ENCODE data around the gene ADRA1B.
A peak's percentile ranks its signal among the peaks of the same experiment; 100 is the strongest.

The ADRA1B gene

GRCh38 chr5:159978358-159978757 is 62.1 kb downstream of the ADRA1B start:
- in situ Hi-C loops (cut with HindIII; ENCODE audit: low sequenced_read_pairs) = no loop called here
- no peak for DNase-seq (ENCODE audit: low read depth, low spot score)
- TF ChIP-seq, protein P1, sequence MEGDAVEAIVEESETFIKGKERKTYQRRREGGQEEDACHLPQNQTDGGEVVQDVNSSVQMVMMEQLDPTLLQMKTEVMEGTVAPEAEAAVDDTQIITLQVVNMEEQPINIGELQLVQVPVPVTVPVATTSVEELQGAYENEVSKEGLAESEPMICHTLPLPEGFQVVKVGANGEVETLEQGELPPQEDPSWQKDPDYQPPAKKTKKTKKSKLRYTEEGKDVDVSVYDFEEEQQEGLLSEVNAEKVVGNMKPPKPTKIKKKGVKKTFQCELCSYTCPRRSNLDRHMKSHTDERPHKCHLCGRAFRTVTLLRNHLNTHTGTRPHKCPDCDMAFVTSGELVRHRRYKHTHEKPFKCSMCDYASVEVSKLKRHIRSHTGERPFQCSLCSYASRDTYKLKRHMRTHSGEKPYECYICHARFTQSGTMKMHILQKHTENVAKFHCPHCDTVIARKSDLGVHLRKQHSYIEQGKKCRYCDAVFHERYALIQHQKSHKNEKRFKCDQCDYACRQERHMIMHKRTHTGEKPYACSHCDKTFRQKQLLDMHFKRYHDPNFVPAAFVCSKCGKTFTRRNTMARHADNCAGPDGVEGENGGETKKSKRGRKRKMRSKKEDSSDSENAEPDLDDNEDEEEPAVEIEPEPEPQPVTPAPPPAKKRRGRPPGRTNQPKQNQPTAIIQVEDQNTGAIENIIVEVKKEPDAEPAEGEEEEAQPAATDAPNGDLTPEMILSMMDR (IDR thresholded peaks at IDR 0.05; ENCODE audit: low read depth, low read length) = no peak
- no peak overlapping the region for H3K4me3 ChIP-seq (ENCODE audit: low read depth, low read length)

DNA sequence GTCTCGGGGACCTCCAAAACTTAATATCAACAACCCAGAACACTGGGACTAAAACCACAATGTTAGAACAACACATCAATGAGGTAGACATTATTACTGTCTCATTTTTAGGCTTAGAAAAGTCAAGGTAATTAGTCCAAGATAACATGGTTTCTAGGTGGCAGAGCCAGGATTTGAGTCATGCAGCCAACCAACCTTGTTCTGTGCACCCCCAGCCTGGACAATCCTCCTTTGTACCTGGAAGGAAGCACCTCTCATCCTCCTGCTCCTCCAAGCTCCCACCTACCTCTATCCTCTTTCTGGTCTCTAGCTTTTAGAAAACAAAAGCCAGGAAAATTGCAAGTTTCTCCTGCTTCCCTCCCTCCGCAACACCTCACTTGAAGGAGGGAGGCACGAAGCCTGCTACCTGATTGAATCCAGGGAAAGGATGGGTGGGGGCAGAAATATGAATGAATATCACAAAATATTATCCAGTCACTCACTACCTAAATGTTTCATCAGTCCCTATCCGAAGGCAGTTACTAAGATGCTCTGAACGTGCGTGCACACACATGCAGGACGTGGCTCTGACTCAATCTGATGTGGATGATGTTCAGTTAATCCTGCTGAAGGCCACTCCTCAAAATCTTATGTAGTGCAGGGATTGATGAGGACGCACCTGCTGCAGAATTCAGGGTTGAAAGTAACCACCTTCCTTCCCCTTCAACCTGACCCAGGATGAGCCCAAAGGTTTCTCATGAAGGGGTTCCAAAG is 66.3 kb downstream of the ADRA1B start:
- TF ChIP-seq, protein P1 (IDR thresholded peaks at IDR 0.05; ENCODE audit: low read depth, low read length) = no peak
- no peak overlapping the region for H3K4me3 ChIP-seq (ENCODE audit: low read depth, low read length)
- in situ Hi-C loops (cut with HindIII; ENCODE audit: low sequenced_read_pairs) = no loop called here
- DNase-seq (ENCODE audit: low read depth, low spot score) = no peak

GRCh38 chr5:159987031-159987674 is 70.9 kb downstream of the ADRA1B start:
- in situ Hi-C loops (cut with HindIII; ENCODE audit: low sequenced_read_pairs) = no loop called here
- TF ChIP-seq, protein P1 (IDR thresholded peaks at IDR 0.05; ENCODE audit: low read depth, low read length) = peak; percentile 88
- peak; percentile 72 for DNase-seq (ENCODE audit: low read depth, low spot score)
- peak overlapping the region; percentile 39 for H3K4me3 ChIP-seq (ENCODE audit: low read depth, low read length)

DNA sequence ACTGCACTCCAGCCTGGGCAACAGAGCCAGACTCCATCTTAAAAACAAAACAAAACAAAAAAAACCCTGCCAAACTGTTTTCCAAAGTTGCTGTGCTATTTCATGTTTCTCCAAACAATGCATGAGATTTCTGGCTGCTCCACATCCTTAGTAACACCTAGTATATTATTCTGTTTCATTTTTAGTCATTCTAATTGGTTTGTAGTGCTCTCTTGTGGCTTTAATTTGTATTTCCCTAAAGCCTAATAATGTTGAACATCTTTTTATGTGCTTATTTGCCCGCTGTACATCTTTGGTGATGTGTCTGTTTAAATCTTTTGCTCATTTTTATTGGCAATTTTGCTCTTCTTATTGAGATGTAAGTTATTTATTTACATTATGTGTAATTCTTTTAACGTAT is 74.2 kb downstream of the ADRA1B start:
- H3K4me3 ChIP-seq (ENCODE audit: low read depth, low read length) = no peak overlapping the region
- in situ Hi-C loops (cut with HindIII; ENCODE audit: low sequenced_read_pairs) = no loop called here
- DNase-seq (ENCODE audit: low read depth, low spot score) = no peak
- TF ChIP-seq, protein P1 (IDR thresholded peaks at IDR 0.05; ENCODE audit: low read depth, low read length) = no peak

DNA sequence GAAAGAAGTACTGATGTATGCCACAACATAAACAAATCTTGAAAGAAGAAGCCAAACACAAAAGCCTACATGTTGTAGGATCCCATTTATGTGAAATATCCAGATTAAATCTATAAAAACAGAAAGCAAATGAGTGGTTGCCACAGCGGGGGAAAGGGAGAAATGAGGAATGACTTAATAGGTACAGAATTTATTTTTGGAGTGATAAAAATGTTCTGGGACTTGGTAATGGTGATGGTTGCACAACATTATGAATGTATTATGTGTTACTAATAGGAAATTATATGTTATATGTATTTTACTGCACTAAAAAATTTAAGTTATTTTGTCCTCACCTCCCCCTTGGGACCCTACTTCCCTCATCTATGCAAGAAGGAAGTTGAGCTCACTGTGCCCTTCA is 76.3 kb downstream of the ADRA1B start:
- in situ Hi-C loops (cut with HindIII; ENCODE audit: low sequenced_read_pairs) = no loop called here
- H3K4me3 ChIP-seq (ENCODE audit: low read depth, low read length) = no peak overlapping the region
- TF ChIP-seq, protein P1 (IDR thresholded peaks at IDR 0.05; ENCODE audit: low read depth, low read length) = no peak
- no peak for DNase-seq (ENCODE audit: low read depth, low spot score)

DNA sequence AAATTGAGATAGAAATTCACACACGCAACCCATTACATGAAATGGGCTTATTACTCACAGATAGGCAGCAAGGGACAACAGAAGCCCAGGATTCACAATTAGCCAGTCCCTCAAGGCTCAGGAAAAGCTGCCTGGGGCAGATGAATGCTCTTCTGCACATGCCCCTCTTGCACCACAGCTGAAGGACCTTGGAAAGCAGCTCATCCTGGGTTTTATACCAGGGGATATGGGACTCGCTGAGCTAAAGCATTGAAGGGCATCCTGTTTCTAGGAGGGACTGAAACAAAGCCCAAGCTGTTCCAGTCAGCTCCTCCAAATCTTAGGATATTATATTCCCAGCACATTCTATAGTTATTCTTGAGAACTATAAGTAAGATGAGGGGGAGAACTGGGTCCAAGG is 76.9 kb downstream of the ADRA1B start:
- TF ChIP-seq, protein P1 (IDR thresholded peaks at IDR 0.05; ENCODE audit: low read depth, low read length) = no peak
- in situ Hi-C loops (cut with HindIII; ENCODE audit: low sequenced_read_pairs) = no loop called here
- DNase-seq (ENCODE audit: low read depth, low spot score) = no peak
- H3K4me3 ChIP-seq (ENCODE audit: low read depth, low read length) = no peak overlapping the region
